Uterus (tissue), 4 donors: ENCODE measurements around the gene TSC2. TPM values are rescaled to one million over a fixed set of nuclear protein-coding genes. Genes with fewer than 3 reads are reported as not detected.

Experiments
- DNase-seq, 2 donors: peaks; one replicate each; pipeline ENCODE4 v3.0.0-alpha.2; 2019 to 2020
- H3K27ac ChIP-seq, 2 donors: fragments of 200-600 bp; sonication (generic); 1 replicate in 1 of 2; 2 replicates in 1 of 2; pipeline ENCODE4 v1.5.1; 2016 to 2018
- H3K27me3 ChIP-seq, 2 donors: fragments of 200-600 bp; sonication (generic); one replicate each; pipeline ENCODE4 v1.5.1; 2018 to 2019; ENCODE audit warnings: control low read depth in 1 of 2
- H3K36me3 ChIP-seq, 2 donors: fragments of 200-600 bp; sonication (generic); one replicate each; pipeline ENCODE4 v1.5.1; 2019; ENCODE audit warnings: control low read depth in 1 of 2
- H3K4me1 ChIP-seq, 2 donors: fragments of 200-600 bp; sonication (generic); one replicate each; pipeline ENCODE4 v1.5.1; 2018 to 2019; ENCODE audit warnings: control low read depth in 1 of 2
- H3K4me3 ChIP-seq, 2 donors: fragments of 200-600 bp; sonication (generic); 1 replicate in 1 of 2; 2 replicates in 1 of 2; pipeline ENCODE4 v1.5.1; 2018 to 2019; ENCODE audit warnings: mild to moderate bottlenecking in 1 of 2
- H3K9me3 ChIP-seq, 2 donors: fragments of 200-600 bp; sonication (generic); one replicate each; pipeline ENCODE4 v1.5.1; 2019; ENCODE audit warnings: control low read depth in 1 of 2
- POLR2A ChIP-seq, 2 donors: fragments of 450-650 bp; IDR thresholded peaks; one replicate each; pipeline ENCODE4 v1.6.1; 2016; ENCODE audit warnings: antibody characterized with exemption in 2 of 2, mild to moderate bottlenecking in 1 of 2, moderate library complexity in 1 of 2
- intact Hi-C: fragments of 100-400 bp; cut with DNase I; formaldehyde crosslinking; loops from one replicate; pipeline ENCODE4 v1.15.1; 2023; ENCODE audit warnings: low total_unique reads
- total RNA-seq, 4 donors: library from RNA; depleted of rRNA in 3 of 4; stranded (reverse); fragments of >200 nt in 3 of 4; gene quantifications; one replicate each; pipeline versions ENCODE4 v1.1.0 to v1.2.4, GENCODE V29; 2014 to 2023
- TF ChIP-seq, protein P1 (sequence below), 4 experiments: fragments of 200-600 bp in 2 of 4; fragments of 450-650 bp in 2 of 4; sonication (generic) in 2 of 4; IDR thresholded peaks; one replicate each; pipeline ENCODE4 v1.5.1; 2016 to 2019; ENCODE audit warnings: antibody characterized with exemption in 4 of 4, mild to moderate bottlenecking in 2 of 4, moderate library complexity in 1 of 4
- donor health status: DM: yes; HTN: yes; CAD: no.

The TSC2 gene
- total RNA-seq, 4 donors from 2014 or later: 53.8 to 347 (median 131) TPM

DNA sequence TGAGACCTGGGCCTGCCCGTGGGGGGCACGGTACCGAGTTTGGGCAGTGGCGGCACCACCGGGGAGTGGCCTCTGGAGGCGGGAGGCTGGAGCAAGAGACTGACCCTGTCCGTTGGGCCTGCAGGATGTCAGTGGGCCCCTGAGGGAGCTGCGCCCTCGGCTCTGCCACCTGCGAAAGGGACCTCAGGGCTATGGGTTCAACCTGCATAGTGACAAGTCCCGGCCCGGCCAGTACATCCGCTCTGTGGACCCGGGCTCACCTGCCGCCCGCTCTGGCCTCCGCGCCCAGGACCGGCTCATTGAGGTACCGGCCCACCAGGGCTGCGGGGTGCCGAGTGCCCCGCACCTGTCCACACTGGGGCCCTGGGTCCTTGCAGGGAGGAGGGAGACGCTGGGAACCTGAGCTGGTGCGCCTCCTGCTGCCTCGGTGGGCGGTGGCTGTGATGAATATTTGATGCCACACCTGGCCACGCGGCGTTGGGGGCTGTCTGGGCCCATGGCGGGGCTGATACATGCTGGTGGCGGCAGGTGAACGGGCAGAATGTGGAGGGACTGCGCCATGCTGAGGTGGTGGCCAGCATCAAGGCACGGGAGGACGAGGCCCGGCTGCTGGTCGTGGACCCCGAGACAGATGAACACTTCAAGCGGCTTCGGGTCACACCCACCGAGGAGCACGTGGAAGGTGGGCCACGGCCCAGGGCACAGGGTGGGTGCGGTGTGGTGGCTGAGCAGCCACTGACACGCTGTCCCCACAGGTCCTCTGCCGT, 11.4 kb upstream of the TSC2 start:
- H3K27me3 ChIP-seq: no peaks in the 10 kb centered on the region
- H3K36me3 ChIP-seq: no peaks in the 10 kb centered on the region
- peaks cover 0 to 32% of the 10 kb centered on the region in 2 donors for H3K4me1 ChIP-seq
- peak overlapping the region; percentile 91 to 92 for H3K27ac ChIP-seq
- DNase-seq: no peak
- intact Hi-C loops: no loop called here
- H3K4me3 ChIP-seq: peak overlapping the region in 1 of 2 donors; percentile 7
- TF ChIP-seq POLR2A (IDR thresholded peaks at IDR 0.05): no peak
- H3K9me3 ChIP-seq: no peaks in the 10 kb centered on the region

DNA sequence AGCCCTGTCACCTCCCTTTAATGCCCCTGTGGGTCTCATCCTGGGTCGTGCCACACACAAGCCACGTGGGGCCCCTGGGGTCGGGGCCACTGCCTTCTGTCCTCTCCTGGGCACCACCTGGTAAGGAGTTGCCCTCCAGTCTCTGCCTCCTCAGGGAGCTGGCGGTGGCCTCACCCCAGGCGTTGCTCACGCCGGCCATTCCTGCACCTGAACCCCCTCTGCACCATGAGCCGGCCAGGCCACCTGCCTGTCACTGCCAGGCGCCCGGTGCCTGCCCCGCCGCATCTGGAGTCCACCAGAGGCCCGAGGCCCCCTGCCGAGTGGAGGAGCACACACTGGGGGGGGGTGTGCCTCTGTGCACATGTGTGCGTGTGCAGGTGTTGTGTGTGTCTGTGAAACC, 10.7 kb upstream of the TSC2 start:
- H3K9me3 ChIP-seq: no peaks in the 10 kb centered on the region
- no peak for DNase-seq
- no peak overlapping the region for H3K4me3 ChIP-seq
- H3K36me3 ChIP-seq: no peaks in the 10 kb centered on the region
- no peaks in the 10 kb centered on the region for H3K27me3 ChIP-seq
- H3K4me1 ChIP-seq: peaks cover 0 to 32% of the 10 kb centered on the region in 2 donors
- H3K27ac ChIP-seq: peak overlapping the region; percentile 91 to 92
- TF ChIP-seq, protein P1, sequence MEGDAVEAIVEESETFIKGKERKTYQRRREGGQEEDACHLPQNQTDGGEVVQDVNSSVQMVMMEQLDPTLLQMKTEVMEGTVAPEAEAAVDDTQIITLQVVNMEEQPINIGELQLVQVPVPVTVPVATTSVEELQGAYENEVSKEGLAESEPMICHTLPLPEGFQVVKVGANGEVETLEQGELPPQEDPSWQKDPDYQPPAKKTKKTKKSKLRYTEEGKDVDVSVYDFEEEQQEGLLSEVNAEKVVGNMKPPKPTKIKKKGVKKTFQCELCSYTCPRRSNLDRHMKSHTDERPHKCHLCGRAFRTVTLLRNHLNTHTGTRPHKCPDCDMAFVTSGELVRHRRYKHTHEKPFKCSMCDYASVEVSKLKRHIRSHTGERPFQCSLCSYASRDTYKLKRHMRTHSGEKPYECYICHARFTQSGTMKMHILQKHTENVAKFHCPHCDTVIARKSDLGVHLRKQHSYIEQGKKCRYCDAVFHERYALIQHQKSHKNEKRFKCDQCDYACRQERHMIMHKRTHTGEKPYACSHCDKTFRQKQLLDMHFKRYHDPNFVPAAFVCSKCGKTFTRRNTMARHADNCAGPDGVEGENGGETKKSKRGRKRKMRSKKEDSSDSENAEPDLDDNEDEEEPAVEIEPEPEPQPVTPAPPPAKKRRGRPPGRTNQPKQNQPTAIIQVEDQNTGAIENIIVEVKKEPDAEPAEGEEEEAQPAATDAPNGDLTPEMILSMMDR (IDR thresholded peaks at IDR 0.05): no peak
- intact Hi-C loops: no loop called here

DNA sequence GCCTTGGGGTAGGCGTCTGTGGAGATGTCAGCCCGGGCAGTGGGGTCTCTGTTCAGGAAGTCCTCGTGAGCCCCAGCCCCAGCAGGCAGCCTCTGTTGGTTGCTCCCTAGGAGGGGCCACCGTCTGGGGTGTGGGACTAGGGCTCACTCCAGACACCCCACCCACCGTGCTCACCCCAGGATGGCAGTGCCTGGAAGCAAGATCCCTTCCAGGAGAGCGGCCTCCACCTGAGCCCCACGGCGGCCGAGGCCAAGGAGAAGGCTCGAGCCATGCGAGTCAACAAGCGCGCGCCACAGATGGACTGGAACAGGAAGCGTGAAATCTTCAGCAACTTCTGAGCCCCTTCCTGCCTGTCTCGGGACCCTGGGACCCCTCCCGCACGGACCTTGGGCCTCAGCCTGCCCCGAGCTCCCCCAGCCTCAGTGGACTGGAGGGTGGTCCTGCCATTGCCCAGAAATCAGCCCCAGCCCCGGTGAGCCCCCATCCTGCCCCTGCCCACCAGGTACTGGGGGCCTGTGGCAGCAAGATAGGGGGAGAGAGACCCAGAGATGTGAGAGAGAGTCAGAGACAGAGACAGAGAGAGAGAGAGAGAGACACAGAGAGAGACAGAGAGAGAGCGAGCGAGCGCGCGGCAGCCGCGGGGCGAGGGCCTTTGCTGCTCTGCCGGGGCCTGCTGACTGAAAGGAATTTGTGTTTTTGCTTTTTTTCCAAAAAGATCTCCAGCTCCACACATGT, 10.0 kb upstream of the TSC2 start:
- Histone ChIP-seq H3K27ac (peak overlapping the region; percentile 91 to 92), H3K4me1 (peaks cover 0 to 32% of the 10 kb centered on the region in 2 donors), H3K36me3 (no peaks in the 10 kb centered on the region), H3K9me3 (no peaks in the 10 kb centered on the region), H3K27me3 (no peaks in the 10 kb centered on the region), H3K4me3 (no peak overlapping the region)
- TF ChIP-seq, protein P1 (IDR thresholded peaks at IDR 0.05): no peak
- TF ChIP-seq POLR2A (IDR thresholded peaks at IDR 0.05): no peak
- intact Hi-C loops: no loop called here
- no peak for DNase-seq

DNA sequence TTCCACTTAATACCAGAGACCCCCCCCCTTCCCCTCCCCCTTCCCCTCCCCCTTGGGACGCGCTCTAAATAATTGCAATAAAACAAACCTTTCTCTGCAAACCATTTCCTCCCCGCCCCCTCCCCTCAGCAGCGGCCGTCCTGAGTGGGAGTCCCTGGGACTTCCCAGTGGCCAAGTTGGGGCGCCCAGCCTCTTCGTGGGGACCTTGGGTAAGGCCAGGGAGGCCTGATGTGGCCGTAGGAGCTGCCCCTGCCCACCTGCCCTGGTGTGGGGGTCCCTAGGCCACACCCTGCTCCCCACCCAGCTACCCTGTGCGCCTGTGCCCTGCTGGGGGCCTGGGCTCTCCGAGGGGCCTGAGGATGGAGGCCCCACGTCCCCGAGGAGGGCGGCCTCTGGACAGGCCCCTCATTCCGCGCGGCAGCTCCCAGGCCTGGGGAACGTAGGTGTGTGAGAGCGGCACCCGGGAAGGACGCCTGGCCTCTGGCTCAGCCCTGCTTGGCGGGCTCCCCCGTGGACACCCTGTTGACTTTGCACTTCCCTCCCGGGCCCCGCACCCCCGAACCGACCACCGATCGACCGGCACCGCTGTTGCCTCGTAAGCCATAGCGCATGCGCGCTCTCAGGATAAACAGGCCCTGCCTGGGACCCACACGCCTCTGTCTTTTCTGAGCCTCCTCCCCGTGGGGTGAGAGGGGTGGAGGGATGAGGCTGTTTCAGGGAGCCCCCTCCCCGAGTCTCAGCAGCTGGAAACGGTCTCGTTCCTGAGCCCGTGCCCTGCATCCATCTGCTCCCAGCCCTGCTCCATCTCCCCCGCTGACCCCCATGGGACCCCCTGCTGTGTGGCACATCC, 9.2 kb upstream of the TSC2 start:
- TF ChIP-seq, protein P1 (IDR thresholded peaks at IDR 0.05): no peak
- no peak for TF ChIP-seq POLR2A (IDR thresholded peaks at IDR 0.05)
- Histone ChIP-seq H3K36me3 (no peaks in the 10 kb centered on the region), H3K27me3 (no peaks in the 10 kb centered on the region), H3K4me1 (peaks cover 0 to 32% of the 10 kb centered on the region in 2 donors), H3K27ac (peak overlapping the region; percentile 91 to 92), H3K4me3 (no peak overlapping the region), H3K9me3 (no peaks in the 10 kb centered on the region)
- intact Hi-C loops: no loop called here
- peak in 1 of 2 donors; percentile 64 for DNase-seq

DNA sequence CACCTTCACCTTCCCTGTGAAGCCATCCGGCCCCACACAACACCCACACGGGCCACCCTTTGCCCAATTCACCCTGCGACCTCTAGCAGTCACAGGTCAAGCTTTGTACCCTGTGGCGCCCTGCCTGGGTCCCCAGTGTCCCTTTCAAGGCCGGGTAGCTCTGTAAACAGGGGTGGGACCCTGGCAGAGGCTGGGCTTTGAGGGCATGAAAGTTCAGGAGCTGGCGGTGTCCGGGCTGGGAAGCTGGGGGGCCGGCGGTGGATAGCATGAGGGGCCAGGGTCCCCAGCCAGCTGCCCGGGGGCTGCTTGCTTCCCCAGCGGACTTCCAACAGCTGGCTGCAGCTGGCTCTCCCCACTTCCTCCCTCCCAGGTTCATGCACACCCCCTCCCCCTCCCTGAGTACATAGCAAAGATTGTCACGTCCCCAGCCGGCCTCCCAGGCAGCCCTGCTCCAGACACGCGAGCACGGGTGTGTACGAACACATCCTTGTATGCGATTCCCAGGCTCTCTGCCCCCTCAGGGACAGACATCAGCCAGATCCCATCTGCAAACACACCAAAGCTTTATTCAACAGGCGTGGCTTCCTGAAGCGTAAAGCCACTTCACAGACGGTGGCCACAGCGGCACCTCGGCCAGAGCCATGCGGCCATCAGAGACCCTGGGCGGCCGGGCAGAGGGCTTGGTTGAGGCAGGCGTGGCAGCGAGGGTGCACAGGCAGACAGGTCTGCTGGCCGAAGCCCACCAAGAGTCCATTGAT, 8.3 kb upstream of the TSC2 start:
- peak; percentile 79 to 80 for DNase-seq
- Histone ChIP-seq H3K9me3 (no peaks in the 10 kb centered on the region), H3K4me1 (peaks cover 0 to 32% of the 10 kb centered on the region in 2 donors), H3K4me3 (no peak overlapping the region), H3K27ac (peak overlapping the region; percentile 91 to 92), H3K36me3 (no peaks in the 10 kb centered on the region), H3K27me3 (no peaks in the 10 kb centered on the region)
- intact Hi-C loops: no loop called here
- TF ChIP-seq, protein P1 (IDR thresholded peaks at IDR 0.05): no peak
- TF ChIP-seq POLR2A (IDR thresholded peaks at IDR 0.05): no peak
